Esophagus squamous epithelium (tissue), 4 donors: ENCODE data around the gene AVEN. TPM values are rescaled to one million over a fixed set of nuclear protein-coding genes. Genes with fewer than 3 reads are reported as not detected.

Source experiments
- total RNA-seq, 4 donors: library from RNA; depleted of rRNA; stranded (reverse); fragments of >200 nt; gene quantifications; one replicate each; pipeline ENCODE4 v1.1.0, GENCODE V29; 2016

Gene AVEN
- total RNA-seq, 4 donors from 2014 or later = 9.9 to 17.5 (median 16.5) TPM

Other genes with a start within 250 kb of the AVEN start
- not detected for gene CHRM5, start 70.7 kb downstream of the AVEN start, total RNA-seq
- 10 to 100 TPM; 18.9 to 62.1 (median 36.1) TPM for gene EMC7, start 62.7 kb upstream of the AVEN start, total RNA-seq
- 1 to 10 TPM in 2 of 4 donors, under 1 TPM in 2; 0.70 to 1.7 (median 0.98) TPM for gene PGBD4, start 62.9 kb upstream of the AVEN start, total RNA-seq
- gene KATNBL1, start 170.9 kb upstream of the AVEN start, total RNA-seq = 10 to 100 TPM; 35.8 to 96.2 (median 74.3) TPM
- gene EMC4, start 185.8 kb upstream of the AVEN start, total RNA-seq = 100 to 1,000 TPM; 114 to 154 (median 139) TPM